Mesothelial cell of epicardium (in vitro differentiated cells): ENCODE results near the gene ADAT2. TPM values are rescaled to one million over a fixed set of nuclear protein-coding genes. Genes with fewer than 3 reads are reported as not detected.

ENCODE experiments used
- DNase-seq, 2 experiments: peaks; one replicate each; pipeline ENCODE4 v3.0.0; 2021; ENCODE audit warnings: low spot score in 2 of 2; ENCODE audit not compliant: unreplicated experiment in 2 of 2
- H3K27ac Mint-ChIP-seq: 2 replicates; pipeline ENCODE4 v1.8.0; 2021; ENCODE audit warnings: mixed read lengths
- H3K27me3 Mint-ChIP-seq: 2 replicates; pipeline ENCODE4 v1.8.0; 2021; ENCODE audit warnings: low read depth, mixed read lengths
- H3K36me3 Mint-ChIP-seq: 2 replicates; pipeline ENCODE4 v1.8.0; 2021; ENCODE audit warnings: mixed read lengths
- H3K4me1 Mint-ChIP-seq: 2 replicates; pipeline ENCODE4 v1.8.0; 2021; ENCODE audit warnings: mixed read lengths
- H3K4me3 Mint-ChIP-seq: 2 replicates; pipeline ENCODE4 v1.8.0; 2021; ENCODE audit warnings: mild to moderate bottlenecking, moderate library complexity, mixed read lengths
- H3K9me3 Mint-ChIP-seq: 2 replicates; pipeline ENCODE4 v1.8.0; 2021; ENCODE audit warnings: mixed read lengths
- total RNA-seq: library from RNA; stranded (reverse); gene quantifications from 3 replicates; pipeline ENCODE4 v1.2.1, GENCODE V29; 2021
- TF ChIP-seq, protein P1 (sequence below): fragments of 200-600 bp; sonication (generic); IDR thresholded peaks from one replicate; pipeline ENCODE4 v1.5.0; 2021; ENCODE audit warnings: antibody characterized with exemption; ENCODE audit not compliant: unreplicated experiment

Gene ADAT2
- total RNA-seq, 1 donor from 2014 or later = 16.5 TPM

GRCh38 chr6:143399176-143399575, 51.3 kb downstream of the ADAT2 start:
- Mint-ChIP-seq H3K4me1 (peaks cover 39% of the 10 kb centered on the region), H3K27me3 (no peaks in the 10 kb centered on the region), H3K9me3 (no peaks in the 10 kb centered on the region), H3K4me3 (no peak overlapping the region), H3K27ac (no peak overlapping the region), H3K36me3 (no peaks in the 10 kb centered on the region)
- TF ChIP-seq, protein P1, sequence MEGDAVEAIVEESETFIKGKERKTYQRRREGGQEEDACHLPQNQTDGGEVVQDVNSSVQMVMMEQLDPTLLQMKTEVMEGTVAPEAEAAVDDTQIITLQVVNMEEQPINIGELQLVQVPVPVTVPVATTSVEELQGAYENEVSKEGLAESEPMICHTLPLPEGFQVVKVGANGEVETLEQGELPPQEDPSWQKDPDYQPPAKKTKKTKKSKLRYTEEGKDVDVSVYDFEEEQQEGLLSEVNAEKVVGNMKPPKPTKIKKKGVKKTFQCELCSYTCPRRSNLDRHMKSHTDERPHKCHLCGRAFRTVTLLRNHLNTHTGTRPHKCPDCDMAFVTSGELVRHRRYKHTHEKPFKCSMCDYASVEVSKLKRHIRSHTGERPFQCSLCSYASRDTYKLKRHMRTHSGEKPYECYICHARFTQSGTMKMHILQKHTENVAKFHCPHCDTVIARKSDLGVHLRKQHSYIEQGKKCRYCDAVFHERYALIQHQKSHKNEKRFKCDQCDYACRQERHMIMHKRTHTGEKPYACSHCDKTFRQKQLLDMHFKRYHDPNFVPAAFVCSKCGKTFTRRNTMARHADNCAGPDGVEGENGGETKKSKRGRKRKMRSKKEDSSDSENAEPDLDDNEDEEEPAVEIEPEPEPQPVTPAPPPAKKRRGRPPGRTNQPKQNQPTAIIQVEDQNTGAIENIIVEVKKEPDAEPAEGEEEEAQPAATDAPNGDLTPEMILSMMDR = no peak
- no peak for DNase-seq

DNA sequence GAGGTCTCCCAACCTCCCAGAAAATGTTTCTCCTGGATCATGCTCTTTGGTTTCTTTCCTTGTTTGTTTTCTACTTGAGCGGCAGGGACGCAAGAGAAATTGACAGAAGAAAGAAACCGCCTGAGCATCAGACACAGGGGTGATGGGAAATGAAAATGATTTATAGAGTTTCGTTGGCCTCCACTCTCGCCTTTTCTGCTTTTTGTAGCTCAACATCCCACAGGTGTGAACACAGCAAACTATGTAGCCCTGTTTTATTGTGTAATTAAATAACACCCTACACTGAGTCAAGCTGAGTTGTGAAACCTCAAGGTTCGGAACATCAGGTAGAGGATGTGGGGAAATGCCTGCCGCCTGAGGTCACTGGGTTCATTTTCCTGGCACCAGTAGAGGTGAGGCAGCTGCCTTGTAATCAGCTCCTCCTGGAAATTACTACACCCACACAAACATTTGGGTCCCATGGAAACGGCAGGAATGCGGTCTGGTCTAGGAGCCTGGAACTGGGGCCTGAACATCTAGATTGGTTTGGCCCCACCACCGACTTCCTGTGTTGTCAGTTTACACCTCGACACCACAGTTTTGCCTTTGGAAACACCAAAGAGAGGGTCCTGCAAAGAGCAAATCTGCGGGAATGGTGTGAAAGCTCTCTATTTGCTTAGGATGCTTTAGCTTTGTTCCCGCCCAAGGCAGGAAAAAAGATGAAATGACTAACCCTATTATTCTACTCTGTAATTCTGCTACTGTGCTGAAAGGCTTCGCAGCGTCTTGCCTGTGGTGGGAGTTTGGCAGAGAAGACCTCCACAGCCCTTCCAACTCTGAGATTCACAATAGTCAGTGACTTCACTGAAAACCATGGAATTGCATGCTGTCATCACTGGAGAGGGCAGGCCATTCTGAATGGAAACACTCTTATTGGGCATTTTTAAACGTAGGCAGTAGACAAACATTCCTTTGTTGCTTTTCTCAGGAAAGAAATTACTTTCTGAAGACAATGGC, 53.0 kb downstream of the ADAT2 start:
- Mint-ChIP-seq H3K27ac (peak overlapping the region; percentile 79), H3K36me3 (no peaks in the 10 kb centered on the region), H3K9me3 (no peaks in the 10 kb centered on the region), H3K27me3 (no peaks in the 10 kb centered on the region), H3K4me1 (peaks cover 37% of the 10 kb centered on the region), H3K4me3 (no peak overlapping the region)
- TF ChIP-seq, protein P1 = no peak
- peak in 1 of 2 experiments; percentile 46 for DNase-seq

- H3K27ac Mint-ChIP-seq = no peak overlapping the region
- H3K9me3 Mint-ChIP-seq = no peaks in the 10 kb centered on the region
- H3K4me3 Mint-ChIP-seq = no peak overlapping the region
- no peaks in the 10 kb centered on the region for H3K36me3 Mint-ChIP-seq
- DNase-seq = no peak
- peaks cover 33% of the 10 kb centered on the region for H3K4me1 Mint-ChIP-seq
- H3K27me3 Mint-ChIP-seq = no peaks in the 10 kb centered on the region
- TF ChIP-seq, protein P1 = no peak
These were observed 53.8 kb downstream of the ADAT2 start for GRCh38 chr6:143396497-143397226.

DNA sequence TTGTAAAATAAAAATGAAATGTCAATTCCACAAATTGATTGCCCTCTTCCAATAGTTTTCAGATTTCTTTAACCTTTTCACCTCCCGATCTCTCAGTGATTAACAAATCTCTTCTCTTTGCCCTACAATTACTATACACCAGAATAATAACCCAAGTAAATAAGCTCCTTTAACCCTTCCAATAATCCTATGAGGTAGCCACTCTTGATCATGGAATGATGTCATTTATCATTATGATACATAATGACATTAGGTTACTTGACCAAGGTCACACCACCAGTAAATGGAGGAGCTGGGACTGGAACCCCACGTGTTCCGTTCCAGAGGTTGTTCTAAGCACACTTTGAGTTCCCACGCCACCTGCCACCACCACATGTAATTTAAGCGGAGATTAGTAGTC, 54.8 kb downstream of the ADAT2 start:
- Mint-ChIP-seq H3K4me3 (no peak overlapping the region), H3K4me1 (peaks cover 26% of the 10 kb centered on the region), H3K27me3 (no peaks in the 10 kb centered on the region), H3K9me3 (no peaks in the 10 kb centered on the region), H3K36me3 (no peaks in the 10 kb centered on the region), H3K27ac (no peak overlapping the region)
- TF ChIP-seq, protein P1 = no peak
- no peak for DNase-seq

- no peaks in the 10 kb centered on the region for H3K27me3 Mint-ChIP-seq
- no peak overlapping the region for H3K4me3 Mint-ChIP-seq
- H3K4me1 Mint-ChIP-seq = peaks cover 16% of the 10 kb centered on the region
- no peaks in the 10 kb centered on the region for H3K9me3 Mint-ChIP-seq
- no peak overlapping the region for H3K27ac Mint-ChIP-seq
- TF ChIP-seq, protein P1 = no peak
- DNase-seq = no peak
- H3K36me3 Mint-ChIP-seq = no peaks in the 10 kb centered on the region
These were observed 56.1 kb downstream of the ADAT2 start for GRCh38 chr6:143394389-143394788.
